Uterus (tissue), 4 donors: ENCODE data around the gene BTG4. TPM values are rescaled to one million over a fixed set of nuclear protein-coding genes. Genes with fewer than 3 reads are reported as not detected.

Experiments used
- DNase-seq, 2 donors: peaks; one replicate each; pipeline ENCODE4 v3.0.0-alpha.2; 2019 to 2020
- H3K27ac ChIP-seq, 2 donors: fragments of 200-600 bp; sonication (generic); 1 replicate in 1 of 2; 2 replicates in 1 of 2; pipeline ENCODE4 v1.5.1; 2016 to 2018
- H3K27me3 ChIP-seq, 2 donors: fragments of 200-600 bp; sonication (generic); one replicate each; pipeline ENCODE4 v1.5.1; 2018 to 2019; ENCODE audit warnings: control low read depth in 1 of 2
- H3K36me3 ChIP-seq, 2 donors: fragments of 200-600 bp; sonication (generic); one replicate each; pipeline ENCODE4 v1.5.1; 2019; ENCODE audit warnings: control low read depth in 1 of 2
- H3K4me1 ChIP-seq, 2 donors: fragments of 200-600 bp; sonication (generic); one replicate each; pipeline ENCODE4 v1.5.1; 2018 to 2019; ENCODE audit warnings: control low read depth in 1 of 2
- H3K4me3 ChIP-seq, 2 donors: fragments of 200-600 bp; sonication (generic); 1 replicate in 1 of 2; 2 replicates in 1 of 2; pipeline ENCODE4 v1.5.1; 2018 to 2019; ENCODE audit warnings: mild to moderate bottlenecking in 1 of 2
- H3K9me3 ChIP-seq, 2 donors: fragments of 200-600 bp; sonication (generic); one replicate each; pipeline ENCODE4 v1.5.1; 2019; ENCODE audit warnings: control low read depth in 1 of 2
- POLR2A ChIP-seq, 2 donors: fragments of 450-650 bp; IDR thresholded peaks; one replicate each; pipeline ENCODE4 v1.6.1; 2016; ENCODE audit warnings: antibody characterized with exemption in 2 of 2, mild to moderate bottlenecking in 1 of 2, moderate library complexity in 1 of 2
- intact Hi-C: fragments of 100-400 bp; cut with DNase I; formaldehyde crosslinking; loops from one replicate; pipeline ENCODE4 v1.15.1; 2023; ENCODE audit warnings: low total_unique reads
- total RNA-seq, 4 donors: library from RNA; depleted of rRNA in 3 of 4; stranded (reverse); fragments of >200 nt in 3 of 4; gene quantifications; one replicate each; pipeline versions ENCODE4 v1.1.0 to v1.2.4, GENCODE V29; 2014 to 2023
- TF ChIP-seq, protein P1 (sequence below), 4 experiments: fragments of 200-600 bp in 2 of 4; fragments of 450-650 bp in 2 of 4; sonication (generic) in 2 of 4; IDR thresholded peaks; one replicate each; pipeline ENCODE4 v1.5.1; 2016 to 2019; ENCODE audit warnings: antibody characterized with exemption in 4 of 4, mild to moderate bottlenecking in 2 of 4, moderate library complexity in 1 of 4
- donor health status: DM: yes; HTN: yes; CAD: no.

Gene BTG4
- total RNA-seq, 4 donors from 2014 or later: not detected

DNA sequence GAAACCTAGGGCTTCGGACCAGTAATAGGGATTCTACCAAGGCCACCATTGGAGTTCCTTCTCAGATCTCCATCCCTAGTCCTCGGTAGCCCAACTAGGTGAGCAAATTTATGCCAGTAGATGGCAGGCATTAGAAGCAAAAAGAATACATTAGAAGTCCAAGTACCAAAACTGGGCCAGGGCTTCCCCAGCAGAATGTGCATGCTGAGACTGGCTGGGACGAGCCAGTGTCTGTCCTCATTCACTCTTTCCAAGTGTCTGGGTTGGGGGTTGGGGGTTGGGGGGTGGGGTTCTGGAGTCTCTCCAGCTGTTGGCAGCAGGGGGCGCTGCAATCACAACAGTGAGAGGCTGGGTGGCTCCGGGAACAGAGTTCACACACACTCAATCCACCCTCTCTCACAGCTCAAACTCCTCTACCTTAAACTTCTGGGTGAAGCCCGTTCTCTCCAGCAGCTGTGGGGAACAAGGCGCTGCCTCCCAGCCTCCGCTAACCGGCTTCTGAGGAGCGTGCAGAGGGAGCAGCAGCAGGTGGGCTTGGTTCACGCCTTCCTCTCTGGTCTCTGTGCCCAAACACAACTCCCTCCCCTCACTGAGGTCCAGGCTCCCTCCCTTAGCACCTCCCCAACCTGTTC, 57.5 kb downstream of the BTG4 start:
- TF ChIP-seq POLR2A (IDR thresholded peaks at IDR 0.05): no peak
- TF ChIP-seq, protein P1, sequence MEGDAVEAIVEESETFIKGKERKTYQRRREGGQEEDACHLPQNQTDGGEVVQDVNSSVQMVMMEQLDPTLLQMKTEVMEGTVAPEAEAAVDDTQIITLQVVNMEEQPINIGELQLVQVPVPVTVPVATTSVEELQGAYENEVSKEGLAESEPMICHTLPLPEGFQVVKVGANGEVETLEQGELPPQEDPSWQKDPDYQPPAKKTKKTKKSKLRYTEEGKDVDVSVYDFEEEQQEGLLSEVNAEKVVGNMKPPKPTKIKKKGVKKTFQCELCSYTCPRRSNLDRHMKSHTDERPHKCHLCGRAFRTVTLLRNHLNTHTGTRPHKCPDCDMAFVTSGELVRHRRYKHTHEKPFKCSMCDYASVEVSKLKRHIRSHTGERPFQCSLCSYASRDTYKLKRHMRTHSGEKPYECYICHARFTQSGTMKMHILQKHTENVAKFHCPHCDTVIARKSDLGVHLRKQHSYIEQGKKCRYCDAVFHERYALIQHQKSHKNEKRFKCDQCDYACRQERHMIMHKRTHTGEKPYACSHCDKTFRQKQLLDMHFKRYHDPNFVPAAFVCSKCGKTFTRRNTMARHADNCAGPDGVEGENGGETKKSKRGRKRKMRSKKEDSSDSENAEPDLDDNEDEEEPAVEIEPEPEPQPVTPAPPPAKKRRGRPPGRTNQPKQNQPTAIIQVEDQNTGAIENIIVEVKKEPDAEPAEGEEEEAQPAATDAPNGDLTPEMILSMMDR (IDR thresholded peaks at IDR 0.05): no peak
- no peaks in the 10 kb centered on the region for H3K36me3 ChIP-seq
- no peaks in the 10 kb centered on the region for H3K4me1 ChIP-seq
- no peaks in the 10 kb centered on the region for H3K9me3 ChIP-seq
- H3K4me3 ChIP-seq: no peak overlapping the region
- intact Hi-C loops: no loop called here
- no peaks in the 10 kb centered on the region for H3K27me3 ChIP-seq
- DNase-seq: no peak
- H3K27ac ChIP-seq: no peak overlapping the region

DNA sequence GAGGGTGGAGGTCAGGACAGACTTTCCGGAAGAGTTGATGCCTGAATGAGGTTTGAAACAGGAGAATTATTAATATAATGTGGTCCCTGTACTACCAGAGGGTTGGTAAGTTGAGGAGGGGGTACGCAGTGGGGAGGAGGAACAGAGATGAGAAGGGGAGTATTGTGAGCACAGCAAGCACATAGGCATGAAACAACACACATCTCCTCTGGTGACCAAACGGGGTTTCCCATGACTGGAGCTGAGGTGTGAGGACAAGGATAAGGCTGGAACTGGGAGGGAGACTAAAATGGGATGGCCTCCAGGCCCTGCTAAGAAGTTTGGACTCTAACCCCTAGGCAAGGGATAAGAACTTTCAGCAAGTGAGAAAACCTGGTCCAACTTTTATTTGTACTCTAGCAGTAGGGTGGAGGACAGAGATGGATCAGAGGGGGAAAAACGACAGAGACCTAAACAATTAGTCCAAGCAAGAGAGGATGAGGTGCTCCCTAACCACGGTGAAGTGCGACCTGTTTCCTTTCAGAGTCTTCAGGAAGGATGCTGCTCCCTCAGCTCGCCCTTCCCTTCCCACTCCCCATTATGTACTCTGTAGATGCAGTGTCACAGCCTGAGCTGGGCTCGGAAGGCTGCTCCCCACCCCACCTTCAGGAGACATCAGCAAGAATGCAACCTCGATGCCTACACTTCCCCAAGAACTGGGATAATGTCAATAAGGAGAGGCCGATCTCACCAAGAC, 59.2 kb downstream of the BTG4 start:
- TF ChIP-seq, protein P1 (IDR thresholded peaks at IDR 0.05): no peak
- TF ChIP-seq POLR2A (IDR thresholded peaks at IDR 0.05): no peak
- intact Hi-C loops: no loop called here
- no peaks in the 10 kb centered on the region for H3K4me1 ChIP-seq
- no peak overlapping the region for H3K27ac ChIP-seq
- no peak overlapping the region for H3K4me3 ChIP-seq
- no peaks in the 10 kb centered on the region for H3K9me3 ChIP-seq
- H3K27me3 ChIP-seq: no peaks in the 10 kb centered on the region
- no peaks in the 10 kb centered on the region for H3K36me3 ChIP-seq
- DNase-seq: no peak

DNA sequence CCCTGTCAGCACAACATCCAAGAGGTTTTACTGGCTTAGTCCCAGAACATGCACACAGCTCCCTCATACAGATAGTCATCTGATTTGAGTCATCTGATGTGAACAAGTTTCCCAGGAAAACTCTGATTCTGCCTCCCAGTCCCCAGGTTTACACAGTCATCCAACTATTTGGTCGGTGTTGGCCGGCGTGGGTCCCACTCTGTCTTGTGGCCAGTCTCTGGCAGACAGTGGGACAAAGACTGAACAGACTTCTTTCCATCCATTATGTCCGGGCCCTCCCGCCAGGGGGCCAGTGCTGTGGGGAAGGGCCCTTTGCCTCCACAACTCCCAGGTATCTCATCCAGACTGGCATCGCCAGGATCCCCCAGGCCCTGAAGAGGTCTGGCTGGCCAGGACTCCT, 60.0 kb downstream of the BTG4 start:
- no peak for TF ChIP-seq POLR2A (IDR thresholded peaks at IDR 0.05)
- TF ChIP-seq, protein P1 (IDR thresholded peaks at IDR 0.05): no peak
- Histone ChIP-seq H3K4me3 (no peak overlapping the region), H3K27me3 (no peaks in the 10 kb centered on the region), H3K4me1 (no peaks in the 10 kb centered on the region), H3K36me3 (no peaks in the 10 kb centered on the region), H3K9me3 (no peaks in the 10 kb centered on the region), H3K27ac (no peak overlapping the region)
- intact Hi-C loops: no loop called here
- DNase-seq: no peak

DNA sequence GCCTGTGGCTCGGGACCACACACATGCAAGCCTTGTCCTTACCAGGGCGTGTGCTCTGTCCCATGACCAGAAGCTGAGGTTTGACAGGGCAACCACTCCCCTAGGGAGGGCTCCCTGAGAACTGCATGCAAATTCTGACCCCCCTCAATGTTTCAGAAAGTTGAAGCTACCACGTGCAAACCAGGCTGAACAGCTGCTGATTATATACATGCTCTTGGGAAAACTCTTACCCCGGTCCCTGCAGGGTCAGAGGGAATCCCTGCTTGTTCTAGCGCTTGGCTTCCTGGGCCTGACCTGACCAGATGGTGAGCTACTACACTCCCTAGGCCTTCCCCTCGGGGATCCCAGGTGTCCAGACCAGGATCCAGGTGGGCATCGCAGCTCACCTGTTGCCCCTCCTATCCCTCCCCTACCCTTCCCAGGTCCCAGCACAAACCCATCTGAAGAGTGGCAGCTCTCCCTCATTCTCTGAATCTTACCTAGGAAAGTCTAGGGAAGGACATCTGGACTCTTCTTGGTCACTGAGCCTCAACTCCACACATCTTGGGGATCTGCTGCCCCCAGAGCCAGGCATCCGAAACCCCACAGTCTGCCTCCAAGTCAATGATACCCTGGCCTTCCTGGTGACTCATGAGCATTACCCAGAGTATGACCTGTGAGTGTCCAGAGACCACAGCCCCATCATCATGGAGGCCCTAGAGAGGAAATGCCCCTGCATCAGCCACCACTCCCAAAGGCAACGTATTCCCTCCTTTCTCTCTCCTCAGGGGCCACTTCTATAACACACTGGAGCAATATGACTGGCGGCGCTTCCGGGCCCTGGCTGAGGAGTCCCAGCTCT, 61.5 kb downstream of the BTG4 start:
- no peaks in the 10 kb centered on the region for H3K4me1 ChIP-seq
- no peak for DNase-seq
- no peak overlapping the region for H3K4me3 ChIP-seq
- H3K36me3 ChIP-seq: no peaks in the 10 kb centered on the region
- TF ChIP-seq POLR2A (IDR thresholded peaks at IDR 0.05): no peak
- TF ChIP-seq, protein P1 (IDR thresholded peaks at IDR 0.05): no peak
- no peak overlapping the region for H3K27ac ChIP-seq
- no peaks in the 10 kb centered on the region for H3K9me3 ChIP-seq
- H3K27me3 ChIP-seq: no peaks in the 10 kb centered on the region
- intact Hi-C loops: no loop called here
